IMR-90 (cell line): ENCODE results near the gene DIP2B. TPM values are rescaled to one million over a fixed set of nuclear protein-coding genes. Genes with fewer than 3 reads are reported as not detected.

Source experiments
- ATAC-seq: fragments of 200-7000 bp; cut with Tn5 transposase; 2 replicates; pipeline ENCODE4 v1.9.1; 2020; ENCODE audit warnings: low read depth, mild to moderate bottlenecking, moderate library complexity
- BruUV-seq: library from RNA; stranded (reverse); fragments of 400-500 nt; replicated peaks from 2 replicates; lab custom pipeline; 2021; lab: Mats Ljungman, UMichigan
- CTCF ChIA-PET: fragments of 300-600 bp; formaldehyde crosslinking; extraction: SDS; loops from one replicate; lab custom pipeline; 2021; ENCODE audit warnings: antibody characterized with exemption; lab: Yijun Ruan, JAX
- POLR2A ChIA-PET: fragments of 300-600 bp; sonication (Branson Sonifier 250); formaldehyde crosslinking; loops from one replicate; lab custom pipeline; 2022; ENCODE audit warnings: antibody characterized with exemption; ENCODE audit not compliant: unreplicated experiment; lab: Charles Lee
- DNase-seq: peaks from one replicate; pipeline ENCODE4 v3.0.0; 2013
- H2AFZ ChIP-seq: replicated peaks from 2 replicates; pipeline ENCODE3; 2013; ENCODE audit warnings: low read length, mild to moderate bottlenecking; ENCODE audit not compliant: poor library complexity
- H2AK5ac ChIP-seq: 2 replicates; pipeline ENCODE4 v1.6.1; 2013; ENCODE audit warnings: low read depth, low read length, inconsistent platforms
- H2AK9ac ChIP-seq: replicated peaks from 2 replicates; pipeline ENCODE3; 2013; ENCODE audit warnings: mild to moderate bottlenecking, low read depth, low read length, moderate library complexity; ENCODE audit not compliant: poor library complexity
- H2BK120ac ChIP-seq: 2 replicates; pipeline ENCODE4 v1.6.1; 2013; ENCODE audit warnings: low read depth, low read length, inconsistent platforms
- H2BK15ac ChIP-seq: 3 replicates; pipeline ENCODE4 v1.6.1; 2013; ENCODE audit warnings: low read depth, low read length, inconsistent platforms
- H2BK20ac ChIP-seq: 2 replicates; pipeline ENCODE4 v1.6.1; 2013; ENCODE audit warnings: low read depth, mild to moderate bottlenecking, inconsistent platforms, low read length, moderate library complexity
- H2BK5ac ChIP-seq: 2 replicates; pipeline ENCODE4 v1.6.1; 2013; ENCODE audit warnings: mild to moderate bottlenecking, low read depth, low read length, inconsistent platforms; ENCODE audit not compliant: poor library complexity, severe bottlenecking
- H3K14ac ChIP-seq: replicated peaks from 2 replicates; pipeline ENCODE4 v1.6.1; 2013; ENCODE audit warnings: low read depth, low read length, inconsistent platforms
- H3K18ac ChIP-seq: 2 replicates; pipeline ENCODE4 v1.6.1; 2013; ENCODE audit warnings: low read depth, low read length, control low read depth
- H3K23ac ChIP-seq: 2 replicates; pipeline ENCODE4 v1.6.1; 2013; ENCODE audit warnings: low read depth, low read length, inconsistent platforms
- H3K27ac ChIP-seq: 2 replicates; pipeline ENCODE4 v1.5.1; 2013; ENCODE audit warnings: mild to moderate bottlenecking, control low read depth, low read length; ENCODE audit not compliant: insufficient read depth
- H3K27me3 ChIP-seq: 2 replicates; pipeline ENCODE4 v1.6.1; 2013; ENCODE audit warnings: low read length; ENCODE audit not compliant: control insufficient read depth, insufficient read depth
- H3K36me3 ChIP-seq: 2 replicates; pipeline ENCODE4 v1.6.1; 2013; ENCODE audit warnings: low read length, mixed read lengths; ENCODE audit not compliant: control insufficient read depth, insufficient read depth
- H3K4ac ChIP-seq: 2 replicates; pipeline ENCODE4 v1.6.1; 2013; ENCODE audit warnings: low read depth, low read length, inconsistent platforms
- H3K4me1 ChIP-seq: 2 replicates; pipeline ENCODE4 v1.6.1; 2013; ENCODE audit warnings: low read length, mixed read lengths; ENCODE audit not compliant: control insufficient read depth, insufficient read depth
- H3K4me2 ChIP-seq: 2 replicates; pipeline ENCODE4 v1.6.1; 2013; ENCODE audit warnings: low read depth, mild to moderate bottlenecking, control low read depth, low read length, moderate library complexity
- H3K4me3 ChIP-seq: 2 replicates; pipeline ENCODE4 v1.5.1; 2013; ENCODE audit warnings: low read depth, mild to moderate bottlenecking, control low read depth, low read length, moderate library complexity; ENCODE audit not compliant: insufficient read depth
- H3K56ac ChIP-seq: 2 replicates; pipeline ENCODE4 v1.6.1; 2013; ENCODE audit warnings: low read length, inconsistent platforms; ENCODE audit not compliant: insufficient read depth; ENCODE audit errors: extremely low read depth
- H3K79me1 ChIP-seq, 2 experiments: 2 replicates each; pipeline ENCODE4 v1.6.1; 2013; ENCODE audit warnings: low read length in 2 of 2, inconsistent platforms in 1 of 2, low read depth in 1 of 2
- H3K9ac ChIP-seq: 2 replicates; pipeline ENCODE4 v1.6.1; 2013; ENCODE audit warnings: low read depth, low read length, control low read depth
- H3K9me1 ChIP-seq: 2 replicates; pipeline ENCODE4 v1.6.1; 2013; ENCODE audit warnings: low read length, inconsistent platforms; ENCODE audit not compliant: insufficient read depth
- H3K9me3 ChIP-seq: 2 replicates; pipeline ENCODE4 v1.6.1; 2013; ENCODE audit warnings: low read length; ENCODE audit not compliant: control insufficient read depth, insufficient read depth
- H4K20me1 ChIP-seq: 2 replicates; pipeline ENCODE4 v1.6.1; 2013; ENCODE audit warnings: low read length, inconsistent platforms; ENCODE audit not compliant: insufficient read depth
- H4K5ac ChIP-seq: 2 replicates; pipeline ENCODE4 v1.6.1; 2013; ENCODE audit warnings: mild to moderate bottlenecking, low read depth, low read length, control low read depth
- H4K8ac ChIP-seq, 2 experiments: 2 replicates each; pipeline ENCODE4 v1.6.1; 2013; ENCODE audit warnings: low read depth in 2 of 2, low read length in 2 of 2, control low read depth in 1 of 2, inconsistent platforms in 1 of 2
- H4K91ac ChIP-seq: 2 replicates; pipeline ENCODE4 v1.6.1; 2013; ENCODE audit warnings: low read depth, low read length, inconsistent platforms; ENCODE audit not compliant: insufficient read depth
- FOS ChIP-seq: fragments of 150-350 bp; IDR thresholded peaks from 2 replicates; pipeline ENCODE4 v1.6.1; 2016; ENCODE audit warnings: low read depth, low read length
- MAFK ChIP-seq: IDR thresholded peaks from 2 replicates; pipeline ENCODE4 v1.6.1; 2012; ENCODE audit warnings: low read depth, low read length, improper control_type of control experiment
- MAZ ChIP-seq: IDR thresholded peaks from 2 replicates; pipeline ENCODE4 v1.6.1; 2012; ENCODE audit warnings: low read depth, mild to moderate bottlenecking, low read length, improper control_type of control experiment, moderate library complexity, borderline replicate concordance
- NFE2L2 ChIP-seq: fragments of 150-350 bp; IDR thresholded peaks from 2 replicates; pipeline ENCODE4 v1.6.1; 2016; ENCODE audit warnings: low read depth, mild to moderate bottlenecking, low read length
- RAD21 ChIP-seq: IDR thresholded peaks from 2 replicates; pipeline ENCODE4 v1.6.1; 2012; ENCODE audit warnings: low read length, improper control_type of control experiment
- WGBS, 2 experiments: methylation state at CpG; one replicate each; pipeline versions ENCODE4 v1.1.5 to v1.1.7; 2013; ENCODE audit warnings: missing lambda C conversion rate in 2 of 2; ENCODE audit not compliant: insufficient read length in 1 of 2; ENCODE audit errors: extremely low coverage in 2 of 2; 5-methylcytosine and 5-hydroxymethylcytosine counted together
- dilution Hi-C: fragments of 300-500 bp; cut with HindIII; formaldehyde crosslinking; loops from one replicate; pipeline ENCODE4 v1.14.3; 2018; ENCODE audit warnings: low sequenced_read_pairs; ENCODE audit not compliant: unreplicated experiment
- in situ Hi-C: fragments of 300-500 bp; cut with MboI; formaldehyde crosslinking; loops from 3 replicates; pipeline ENCODE4 v1.14.3; 2019; ENCODE audit warnings: low sequenced_read_pairs, inconsistent platforms, mixed read lengths
- intact Hi-C: fragments of 100-400 bp; cut with micrococcal nuclease; formaldehyde crosslinking; loops from 2 replicates; pipeline ENCODE4 v1.10.0; 2022
- polyA plus RNA-seq, 3 experiments: library from polyadenylated mRNA; depleted of rRNA; stranded (reverse); fragments of >200 nt; gene quantifications; 2 replicates each; pipeline ENCODE4 v1.2.3, GENCODE V29; 2012; ENCODE audit warnings: low replicate concordance in 1 of 3
- total RNA-seq: library from RNA; depleted of rRNA; stranded (reverse); fragments of >200 nt; gene quantifications from 2 replicates; pipeline ENCODE4 v1.2.3, GENCODE V29; 2012
- TF ChIP-seq, protein P1 (sequence below): conservative IDR thresholded peaks from 2 replicates; pipeline ENCODE4 v1.5.1; 2012; ENCODE audit warnings: mild to moderate bottlenecking, low read depth, low read length, improper control_type of control experiment
- TF ChIP-seq, protein P2 (sequence below): fragments of 150-350 bp; IDR thresholded peaks from 2 replicates; pipeline ENCODE4 v1.6.1; 2017; ENCODE audit warnings: mild to moderate bottlenecking, antibody characterized with exemption, low read length, low read depth

DIP2B gene
- total and polyA plus RNA-seq, 2 of the 4 experiments (the other 2 are of a cell fraction) = 7.7 to 12.9 TPM

DNA sequence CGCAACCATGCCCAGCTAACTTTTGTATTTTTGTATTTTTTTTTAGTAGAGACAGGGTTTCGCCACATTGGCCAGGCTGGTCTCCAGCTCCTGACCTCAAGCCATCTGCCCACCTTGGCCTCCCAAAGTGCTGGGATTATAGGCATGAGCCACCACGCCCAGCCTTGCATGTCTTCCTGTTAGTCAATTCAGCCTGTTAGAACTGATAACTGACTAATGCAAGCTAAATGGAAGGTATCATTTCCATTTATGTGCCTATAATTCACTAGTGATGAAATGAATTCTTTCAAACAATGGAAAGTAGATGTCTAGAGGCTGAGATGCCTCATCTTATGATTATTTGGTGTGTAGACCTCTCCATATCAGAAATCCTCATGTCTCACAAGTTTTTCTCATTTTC, 37.3 kb upstream of the DIP2B start:
- Histone ChIP-seq H3K9me3 (no peaks in the 10 kb centered on the region), H4K20me1 (no peaks in the 10 kb centered on the region), H2BK20ac (no peak overlapping the region), H3K27me3 (no peaks in the 10 kb centered on the region), H3K4me1 (no peaks in the 10 kb centered on the region), H3K4me3 (no peak overlapping the region), H2BK120ac (no peak overlapping the region), H3K18ac (no peak overlapping the region), H3K36me3 (peaks cover 44% of the 10 kb centered on the region), H2BK5ac (no peak overlapping the region), H3K9me1 (no peaks in the 10 kb centered on the region), H3K9ac (no peak overlapping the region), H3K79me1 (peaks cover 0 to 11% of the 10 kb centered on the region in 2 experiments; a peak in 3 of 4 replicates), H4K91ac (no peak overlapping the region), H3K56ac (no peak overlapping the region), H2AK5ac (no peak overlapping the region), H2BK15ac (no peak overlapping the region), H4K5ac (no peak overlapping the region), H3K4ac (no peak overlapping the region), H3K4me2 (no peak overlapping the region), H2AK9ac (no peak overlapping the region), H3K14ac (no peak overlapping the region), H3K27ac (no peak overlapping the region), H2AFZ (no peak overlapping the region), H4K8ac (no peak overlapping the region), H3K23ac (no peak overlapping the region)
- intact Hi-C loops (no loop called here), dilution Hi-C loops (no loop called here), in situ Hi-C loops (no loop called here)
- 100% methylated on average over 1 of the region's 3 CpGs; no CpG with 5 or more reads in 1 of the 2 experiments for WGBS, 2 experiments
- no TSS peak for BruUV-seq
- POLR2A ChIA-PET = no interaction called here
- TF ChIP-seq FOS (no peak), MAFK (no peak), RAD21 (no peak), MAZ (no peak), NFE2L2 (no peak)
- TF ChIP-seq, protein P1, sequence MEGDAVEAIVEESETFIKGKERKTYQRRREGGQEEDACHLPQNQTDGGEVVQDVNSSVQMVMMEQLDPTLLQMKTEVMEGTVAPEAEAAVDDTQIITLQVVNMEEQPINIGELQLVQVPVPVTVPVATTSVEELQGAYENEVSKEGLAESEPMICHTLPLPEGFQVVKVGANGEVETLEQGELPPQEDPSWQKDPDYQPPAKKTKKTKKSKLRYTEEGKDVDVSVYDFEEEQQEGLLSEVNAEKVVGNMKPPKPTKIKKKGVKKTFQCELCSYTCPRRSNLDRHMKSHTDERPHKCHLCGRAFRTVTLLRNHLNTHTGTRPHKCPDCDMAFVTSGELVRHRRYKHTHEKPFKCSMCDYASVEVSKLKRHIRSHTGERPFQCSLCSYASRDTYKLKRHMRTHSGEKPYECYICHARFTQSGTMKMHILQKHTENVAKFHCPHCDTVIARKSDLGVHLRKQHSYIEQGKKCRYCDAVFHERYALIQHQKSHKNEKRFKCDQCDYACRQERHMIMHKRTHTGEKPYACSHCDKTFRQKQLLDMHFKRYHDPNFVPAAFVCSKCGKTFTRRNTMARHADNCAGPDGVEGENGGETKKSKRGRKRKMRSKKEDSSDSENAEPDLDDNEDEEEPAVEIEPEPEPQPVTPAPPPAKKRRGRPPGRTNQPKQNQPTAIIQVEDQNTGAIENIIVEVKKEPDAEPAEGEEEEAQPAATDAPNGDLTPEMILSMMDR = no peak
- TF ChIP-seq, protein P2, sequence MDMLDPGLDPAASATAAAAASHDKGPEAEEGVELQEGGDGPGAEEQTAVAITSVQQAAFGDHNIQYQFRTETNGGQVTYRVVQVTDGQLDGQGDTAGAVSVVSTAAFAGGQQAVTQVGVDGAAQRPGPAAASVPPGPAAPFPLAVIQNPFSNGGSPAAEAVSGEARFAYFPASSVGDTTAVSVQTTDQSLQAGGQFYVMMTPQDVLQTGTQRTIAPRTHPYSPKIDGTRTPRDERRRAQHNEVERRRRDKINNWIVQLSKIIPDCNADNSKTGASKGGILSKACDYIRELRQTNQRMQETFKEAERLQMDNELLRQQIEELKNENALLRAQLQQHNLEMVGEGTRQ = no peak
- CTCF ChIA-PET = interaction anchor here (0.7 kb wide), 1 partner anchor 907 kb away, joined by 5 read pairs; no protein-coding TSS in a partner anchor
- no peak for ATAC-seq
- no peak for DNase-seq
